Activated naive CD8-positive, alpha-beta T cell treated with anti-CD3 and anti-CD28 coated beads for 36 hours (primary cell): ENCODE results near the gene STX16. TPM values are rescaled to one million over a fixed set of nuclear protein-coding genes. Genes with fewer than 3 reads are reported as not detected.

Source experiments
- DNase-seq: peaks from one replicate; pipeline ENCODE4 v3.0.0; 2021
- H3K27ac Mint-ChIP-seq: one replicate; pipeline ENCODE4 v1.8.0; 2022; ENCODE audit warnings: mild to moderate bottlenecking, moderate library complexity, mixed read lengths
- H3K27me3 Mint-ChIP-seq: one replicate; pipeline ENCODE4 v1.8.0; 2022; ENCODE audit warnings: mild to moderate bottlenecking, mixed read lengths
- H3K36me3 Mint-ChIP-seq: one replicate; pipeline ENCODE4 v1.8.0; 2021; ENCODE audit warnings: mild to moderate bottlenecking, mixed read lengths
- H3K4me1 Mint-ChIP-seq: one replicate; pipeline ENCODE4 v1.8.0; 2021; ENCODE audit warnings: mixed read lengths
- H3K4me3 Mint-ChIP-seq: one replicate; pipeline ENCODE4 v1.8.0; 2022; ENCODE audit warnings: mild to moderate bottlenecking, moderate library complexity, mixed read lengths
- H3K9me3 Mint-ChIP-seq: one replicate; pipeline ENCODE4 v1.8.0; 2022; ENCODE audit warnings: mixed read lengths
- total RNA-seq, 2 experiments: library from RNA; stranded (reverse); gene quantifications; one replicate each; pipeline ENCODE4 v1.2.3, GENCODE V29; 2021

The STX16 gene
- total RNA-seq, 2 experiments from 2014 or later: 84.0 to 93.5 TPM

DNA sequence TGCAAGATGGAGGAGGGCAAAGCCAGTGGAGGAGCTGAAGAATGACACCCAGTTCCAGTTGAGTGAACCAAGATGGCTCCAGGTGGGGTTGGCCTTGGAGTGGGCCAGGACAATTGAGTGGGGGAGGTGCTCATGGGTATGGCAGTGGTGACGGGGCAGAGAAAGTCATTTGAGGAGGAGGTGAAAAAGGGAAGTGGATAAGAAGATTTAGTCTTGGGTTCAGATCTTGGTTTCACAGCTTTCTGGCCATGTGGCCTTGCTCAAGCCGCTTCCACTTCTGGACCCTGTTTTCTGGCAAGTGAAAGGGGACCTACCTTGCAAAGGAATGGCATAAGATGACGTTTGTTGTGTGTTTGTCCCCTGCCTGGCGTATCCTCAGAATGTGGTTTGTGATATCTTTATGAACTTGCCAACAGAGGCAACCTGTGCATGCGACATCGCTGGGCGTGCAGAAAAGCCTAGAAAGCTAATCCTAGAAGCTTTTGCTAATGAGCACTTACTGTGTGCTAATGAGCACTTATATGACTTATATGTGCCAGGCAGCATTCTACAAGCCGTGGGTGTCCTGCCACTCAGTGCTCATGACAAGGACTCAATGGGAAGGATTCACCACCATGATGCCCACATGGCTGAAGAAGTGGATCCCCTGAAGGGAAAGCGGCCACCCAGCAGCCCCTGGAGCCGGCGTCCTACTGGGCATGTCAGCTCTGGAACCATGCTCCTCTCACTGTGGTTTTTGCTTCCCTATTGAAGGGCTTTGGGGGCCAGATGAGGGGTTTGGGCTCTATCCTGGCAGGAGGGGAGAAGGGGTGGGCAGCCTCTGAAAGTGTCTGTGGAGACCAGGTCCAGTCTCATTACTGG lies 23.6 kb upstream of the STX16 start:
- no peaks in the 10 kb centered on the region for H3K9me3 Mint-ChIP-seq
- H3K4me3 Mint-ChIP-seq: no peak overlapping the region
- H3K27me3 Mint-ChIP-seq: no peaks in the 10 kb centered on the region
- no peaks in the 10 kb centered on the region for H3K36me3 Mint-ChIP-seq
- no peak for DNase-seq
- no peak overlapping the region for H3K27ac Mint-ChIP-seq
- H3K4me1 Mint-ChIP-seq: no peaks in the 10 kb centered on the region

DNA sequence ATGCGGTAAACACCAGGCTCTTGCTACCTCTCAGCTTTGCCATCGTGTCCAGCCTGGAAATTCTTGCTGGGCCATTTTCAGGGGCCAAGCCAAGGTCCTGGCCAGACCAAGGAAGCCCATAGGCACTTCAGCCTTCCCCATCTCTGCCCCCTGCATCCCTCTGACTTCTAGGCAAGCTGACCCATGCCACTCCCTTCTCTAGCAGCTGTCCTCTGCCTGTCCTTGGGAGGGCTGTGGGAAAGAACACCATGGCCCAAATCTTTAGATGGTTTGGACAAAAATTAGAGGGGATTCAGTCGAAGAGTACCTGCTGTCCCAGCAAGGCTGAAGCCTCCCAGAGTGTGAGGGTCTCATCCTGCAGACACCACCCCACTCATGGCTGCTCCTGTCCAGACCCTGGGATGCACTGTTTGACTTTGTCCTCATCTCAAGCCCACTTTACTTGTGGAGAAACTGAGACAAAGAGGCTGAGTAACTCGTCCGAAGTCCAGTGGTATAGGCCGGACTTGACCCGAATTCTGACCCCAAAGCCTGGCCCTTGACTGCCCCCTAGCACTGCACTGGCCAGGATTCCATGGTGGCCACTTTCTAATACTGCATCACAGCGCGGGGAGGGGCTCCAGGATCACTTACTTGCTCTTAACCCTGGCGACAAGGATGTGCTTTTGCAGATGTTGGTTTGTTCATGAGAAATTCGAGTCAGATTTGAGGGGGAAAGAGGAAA lies 22.4 kb upstream of the STX16 start:
- H3K27ac Mint-ChIP-seq: no peak overlapping the region
- H3K4me1 Mint-ChIP-seq: peaks cover 4% of the 10 kb centered on the region
- no peaks in the 10 kb centered on the region for H3K9me3 Mint-ChIP-seq
- no peaks in the 10 kb centered on the region for H3K36me3 Mint-ChIP-seq
- H3K27me3 Mint-ChIP-seq: no peaks in the 10 kb centered on the region
- H3K4me3 Mint-ChIP-seq: no peak overlapping the region
- DNase-seq: no peak

DNA sequence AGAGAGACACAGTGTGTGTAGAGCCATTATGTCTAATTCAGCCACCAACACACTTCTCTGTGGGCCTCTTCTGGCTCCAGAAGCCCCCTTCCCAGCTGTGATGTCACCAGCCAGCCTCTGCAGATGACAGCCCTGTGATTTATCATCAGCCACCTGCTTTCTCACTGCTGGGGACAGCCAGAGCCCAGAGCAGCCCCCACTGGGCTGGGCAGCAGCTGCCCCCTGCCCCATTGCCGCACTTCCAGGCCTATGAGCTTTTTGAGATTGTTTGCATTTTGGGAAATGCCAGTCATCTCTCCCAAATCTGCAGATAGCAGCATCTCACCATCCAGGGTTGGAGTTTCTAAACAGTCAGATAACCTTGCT lies 21.9 kb upstream of the STX16 start:
- Mint-ChIP-seq H3K9me3 (no peaks in the 10 kb centered on the region), H3K4me3 (no peak overlapping the region), H3K27ac (no peak overlapping the region), H3K36me3 (no peaks in the 10 kb centered on the region), H3K4me1 (peaks cover 8% of the 10 kb centered on the region), H3K27me3 (no peaks in the 10 kb centered on the region)
- DNase-seq: no peak

DNA sequence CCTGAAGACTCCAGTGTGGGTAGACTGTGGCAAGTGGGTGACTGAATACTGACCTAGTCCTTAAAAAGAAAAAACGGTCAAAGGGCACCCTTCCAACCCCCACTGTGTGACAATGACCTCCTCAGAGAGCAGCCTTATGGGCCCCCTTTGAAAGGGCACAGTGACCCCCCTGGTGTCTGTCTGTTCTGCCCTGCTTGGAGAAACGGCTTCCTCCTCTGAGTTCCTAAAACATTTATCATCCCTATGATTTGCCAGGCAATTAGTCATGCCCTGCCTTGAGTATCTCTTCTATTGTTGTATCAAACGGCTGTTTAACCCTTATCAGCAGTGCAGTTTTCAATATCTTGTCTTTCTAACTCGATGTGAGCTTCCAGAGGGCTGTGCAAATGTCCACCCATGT lies 21.0 kb upstream of the STX16 start:
- Mint-ChIP-seq H3K4me3 (no peak overlapping the region), H3K36me3 (no peaks in the 10 kb centered on the region), H3K9me3 (no peaks in the 10 kb centered on the region), H3K27me3 (no peaks in the 10 kb centered on the region), H3K27ac (no peak overlapping the region), H3K4me1 (peaks cover 16% of the 10 kb centered on the region)
- no peak for DNase-seq

DNA sequence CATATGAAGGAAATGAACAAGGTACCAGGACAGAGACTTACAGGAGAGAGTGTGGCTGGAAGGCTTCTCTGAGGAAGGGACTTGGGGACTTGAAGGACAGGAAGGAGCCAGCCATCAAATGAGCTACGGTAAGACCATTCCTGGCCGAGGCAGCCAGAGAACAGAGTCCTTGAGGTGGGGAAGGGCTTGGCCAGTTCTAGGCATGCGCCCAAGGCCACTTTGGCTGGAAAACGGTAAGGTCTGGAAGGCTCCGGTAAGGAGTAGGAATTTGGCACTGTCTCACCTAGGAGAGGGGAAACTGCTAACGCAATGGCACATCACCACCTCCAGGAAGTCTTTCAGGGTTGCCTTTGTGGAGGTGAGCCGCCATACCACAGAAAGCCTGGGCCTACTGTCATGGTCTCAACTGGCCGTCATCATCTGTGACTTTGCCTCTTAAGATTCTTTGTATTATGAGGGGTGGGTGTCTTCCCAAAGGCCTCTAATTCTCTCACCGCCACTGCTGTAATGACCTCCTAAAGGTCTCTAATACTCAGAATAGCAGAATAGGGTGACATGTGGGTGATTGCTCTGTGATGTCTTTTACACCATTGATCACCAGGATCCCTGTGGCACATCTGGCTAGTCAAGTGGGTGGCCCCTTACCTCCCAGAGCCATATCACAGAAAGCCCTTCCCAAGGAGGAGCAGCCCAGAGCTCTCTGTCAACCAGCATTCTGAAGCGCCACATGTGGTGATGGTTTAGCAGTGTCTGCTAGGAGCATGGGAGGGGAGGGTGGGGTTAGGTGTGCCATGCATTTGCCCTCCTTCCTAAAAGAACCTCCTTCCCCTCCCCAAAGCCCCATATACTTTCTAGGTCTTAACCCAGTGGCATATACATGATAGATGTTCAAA lies 17.7 kb upstream of the STX16 start:
- Mint-ChIP-seq H3K4me3 (no peak overlapping the region), H3K9me3 (no peaks in the 10 kb centered on the region), H3K27ac (peak overlapping the region; percentile 94), H3K36me3 (no peaks in the 10 kb centered on the region), H3K27me3 (no peaks in the 10 kb centered on the region), H3K4me1 (peaks cover 25% of the 10 kb centered on the region)
- no peak for DNase-seq

DNA sequence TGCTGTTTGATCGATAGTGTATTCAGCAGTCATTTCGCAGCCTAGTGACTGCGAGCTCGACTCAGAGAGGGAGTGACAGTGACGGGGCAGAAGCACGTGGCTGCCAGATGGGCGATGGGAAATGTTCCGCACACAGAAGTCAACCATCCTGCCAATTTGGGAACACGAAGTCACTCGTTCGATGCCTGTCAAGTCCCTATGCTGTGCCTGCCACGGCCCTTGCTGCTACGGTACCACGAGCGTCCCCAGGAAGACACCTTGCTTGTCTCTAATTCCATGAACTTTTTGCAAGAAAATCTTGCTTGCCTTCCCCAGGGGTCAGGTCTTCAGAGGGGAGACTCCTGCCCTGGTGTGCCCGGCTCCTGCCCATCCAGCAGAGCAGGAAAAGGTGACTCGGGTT lies 17.0 kb upstream of the STX16 start:
- Mint-ChIP-seq H3K4me3 (peak overlapping the region; percentile 14), H3K27ac (peak overlapping the region; percentile 94), H3K9me3 (no peaks in the 10 kb centered on the region), H3K36me3 (no peaks in the 10 kb centered on the region), H3K27me3 (no peaks in the 10 kb centered on the region), H3K4me1 (peaks cover 25% of the 10 kb centered on the region)
- no peak for DNase-seq

DNA sequence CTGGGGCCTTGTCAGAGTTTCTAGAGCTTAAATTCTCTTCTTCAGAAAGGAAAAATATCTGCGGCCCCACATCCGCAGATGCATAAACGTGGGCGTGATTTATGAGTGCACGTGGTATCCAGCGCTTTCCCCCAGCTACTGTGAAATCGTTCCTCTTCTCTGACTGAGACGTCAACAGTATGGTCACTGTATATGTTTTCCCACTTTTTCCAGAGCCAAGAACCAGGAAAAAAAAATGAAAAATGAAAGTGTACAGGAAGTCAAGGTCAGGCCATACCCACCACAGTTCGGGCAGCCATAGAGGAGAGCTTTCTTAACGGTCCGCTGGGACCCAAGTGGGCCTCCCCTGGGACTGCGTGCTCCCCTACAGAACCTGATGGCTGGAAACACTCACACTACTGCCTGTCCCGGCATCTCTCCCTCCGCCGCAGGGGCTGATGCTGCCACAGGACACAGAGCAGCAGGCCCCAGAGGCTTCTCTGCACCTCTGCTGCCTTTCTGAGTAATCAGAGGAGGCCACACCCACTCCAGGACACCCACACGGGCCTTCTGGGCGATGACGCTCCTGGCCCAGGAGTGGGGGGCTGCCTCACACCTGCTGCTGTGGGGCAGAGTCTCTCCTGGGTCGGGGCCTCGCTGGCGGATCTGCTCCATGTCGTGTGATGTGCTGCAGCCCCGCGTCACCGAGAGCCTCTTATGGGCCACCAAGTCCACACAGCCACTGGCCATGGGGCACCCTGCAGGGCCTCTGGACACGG lies 16.4 kb upstream of the STX16 start:
- DNase-seq: peak; percentile 74
- Mint-ChIP-seq H3K36me3 (no peaks in the 10 kb centered on the region), H3K27ac (peak overlapping the region; percentile 94), H3K27me3 (peaks cover 6% of the 10 kb centered on the region), H3K4me3 (peak overlapping the region; percentile 59), H3K9me3 (no peaks in the 10 kb centered on the region), H3K4me1 (peaks cover 25% of the 10 kb centered on the region)

DNA sequence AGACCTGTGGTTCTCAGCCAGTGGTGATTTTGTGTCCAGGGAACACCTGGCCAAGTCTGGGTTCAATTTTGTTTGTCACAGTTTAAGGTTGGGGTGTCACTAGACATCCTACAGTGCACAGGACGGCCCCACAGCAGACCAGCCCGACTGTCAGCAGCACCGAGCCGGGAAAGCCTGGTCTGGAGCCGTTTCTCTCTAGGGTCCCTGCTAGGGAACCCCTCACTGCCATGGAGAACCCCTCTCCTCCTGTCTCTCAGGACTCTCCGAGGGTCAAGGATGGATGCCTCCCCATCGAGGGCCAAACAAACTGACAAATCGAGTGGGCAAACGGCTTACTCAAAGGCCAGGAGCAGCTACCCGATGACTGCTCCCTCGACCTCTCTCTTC lies 15.8 kb upstream of the STX16 start:
- Mint-ChIP-seq H3K27ac (peak overlapping the region; percentile 94), H3K36me3 (no peaks in the 10 kb centered on the region), H3K4me3 (no peak overlapping the region), H3K9me3 (no peaks in the 10 kb centered on the region), H3K4me1 (peaks cover 25% of the 10 kb centered on the region), H3K27me3 (peaks cover 7% of the 10 kb centered on the region)
- no peak for DNase-seq

DNA sequence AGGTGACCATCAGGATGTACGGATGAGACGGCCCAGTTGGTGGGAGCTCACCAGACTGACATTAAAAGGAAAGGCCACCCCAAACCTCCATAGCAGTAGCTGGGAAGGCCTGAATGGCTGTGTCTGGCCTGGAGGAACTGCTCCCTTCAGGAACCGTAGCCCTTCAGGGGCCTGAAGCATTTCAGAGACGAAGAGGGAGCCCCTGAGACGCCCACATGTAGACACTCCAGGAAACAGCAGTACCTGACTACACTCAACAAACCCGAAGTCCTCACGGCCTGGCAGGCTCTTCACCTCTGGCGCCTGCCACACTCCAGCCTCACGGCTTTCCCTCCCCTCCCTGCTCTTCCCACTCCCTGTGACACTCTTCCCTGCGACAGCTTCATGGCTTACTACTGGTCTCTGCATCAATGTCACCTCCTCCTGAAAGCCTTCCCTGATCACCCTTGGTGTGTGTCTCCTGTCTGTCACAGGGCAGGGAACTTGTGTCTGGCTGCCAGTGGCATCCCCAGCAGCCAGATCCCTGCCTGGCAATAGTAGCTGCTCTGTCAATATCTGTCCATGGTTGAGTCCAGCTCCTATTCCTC lies 14.6 kb upstream of the STX16 start:
- Mint-ChIP-seq H3K9me3 (no peaks in the 10 kb centered on the region), H3K36me3 (no peaks in the 10 kb centered on the region), H3K4me3 (no peak overlapping the region), H3K4me1 (peaks cover 25% of the 10 kb centered on the region), H3K27me3 (peaks cover 7% of the 10 kb centered on the region), H3K27ac (no peak overlapping the region)
- DNase-seq: no peak

DNA sequence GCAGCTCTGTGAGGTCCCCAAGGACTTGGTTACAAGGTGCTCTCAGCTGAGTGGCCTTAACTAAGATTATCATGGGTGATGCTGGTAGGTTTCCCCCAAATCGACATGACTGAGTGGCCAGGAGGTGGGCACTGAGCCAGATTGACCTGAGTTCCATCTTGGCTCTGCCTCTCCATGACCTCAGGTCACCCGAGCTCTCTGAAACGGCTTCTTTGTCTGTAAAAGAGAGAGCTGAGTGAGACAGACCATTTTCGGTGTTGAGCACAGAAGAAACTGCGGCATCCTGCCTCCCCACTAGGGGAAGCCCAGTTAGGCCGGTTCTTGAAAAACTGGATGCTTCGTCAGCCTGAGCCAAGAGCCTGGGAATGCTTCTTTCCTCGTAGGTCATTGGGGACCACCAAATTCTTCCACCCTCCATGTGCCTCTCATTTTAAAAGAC lies 14.1 kb upstream of the STX16 start:
- Mint-ChIP-seq H3K9me3 (no peaks in the 10 kb centered on the region), H3K36me3 (no peaks in the 10 kb centered on the region), H3K4me3 (no peak overlapping the region), H3K27me3 (peaks cover 7% of the 10 kb centered on the region), H3K4me1 (peaks cover 25% of the 10 kb centered on the region), H3K27ac (no peak overlapping the region)
- no peak for DNase-seq

DNA sequence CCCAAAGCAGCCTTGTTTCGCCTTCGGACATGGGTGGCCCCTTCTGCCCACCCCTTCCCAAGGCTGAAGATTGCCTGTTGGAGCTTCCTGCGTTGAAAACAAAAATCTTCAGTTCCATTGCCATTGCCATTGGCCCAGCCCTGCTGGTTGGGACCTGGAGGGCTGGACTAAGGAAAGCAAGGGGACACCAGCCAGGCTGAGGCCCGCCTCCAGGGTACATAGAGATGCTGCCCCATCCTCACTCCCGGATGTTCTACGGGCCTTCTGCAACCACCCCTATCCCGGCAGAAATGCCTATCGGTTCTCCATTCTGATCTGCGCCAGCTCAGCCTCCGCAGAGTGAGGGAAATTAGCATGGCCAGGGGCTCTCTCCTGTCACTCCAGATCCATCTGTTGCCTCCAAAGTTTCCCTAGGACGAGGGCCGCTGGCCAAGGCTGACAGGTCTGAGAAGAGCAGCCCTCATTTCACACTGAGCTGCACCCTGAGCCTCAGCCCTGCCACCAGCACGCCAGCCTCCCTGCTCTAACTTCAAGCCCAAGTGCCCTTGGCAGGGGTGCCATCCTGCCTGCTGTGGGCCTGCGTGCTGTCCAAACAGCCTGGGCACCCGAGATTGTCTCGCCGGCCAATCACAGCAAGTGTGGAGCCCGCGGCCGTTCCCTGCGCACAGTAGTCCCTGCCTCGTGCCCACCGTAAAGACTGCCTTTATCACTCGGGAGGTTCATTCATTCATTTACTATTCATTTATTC lies 13.4 kb upstream of the STX16 start:
- H3K4me3 Mint-ChIP-seq: no peak overlapping the region
- H3K4me1 Mint-ChIP-seq: peaks cover 25% of the 10 kb centered on the region
- no peaks in the 10 kb centered on the region for H3K36me3 Mint-ChIP-seq
- no peak for DNase-seq
- H3K27me3 Mint-ChIP-seq: peaks cover 7% of the 10 kb centered on the region
- no peaks in the 10 kb centered on the region for H3K9me3 Mint-ChIP-seq
- H3K27ac Mint-ChIP-seq: no peak overlapping the region

DNA sequence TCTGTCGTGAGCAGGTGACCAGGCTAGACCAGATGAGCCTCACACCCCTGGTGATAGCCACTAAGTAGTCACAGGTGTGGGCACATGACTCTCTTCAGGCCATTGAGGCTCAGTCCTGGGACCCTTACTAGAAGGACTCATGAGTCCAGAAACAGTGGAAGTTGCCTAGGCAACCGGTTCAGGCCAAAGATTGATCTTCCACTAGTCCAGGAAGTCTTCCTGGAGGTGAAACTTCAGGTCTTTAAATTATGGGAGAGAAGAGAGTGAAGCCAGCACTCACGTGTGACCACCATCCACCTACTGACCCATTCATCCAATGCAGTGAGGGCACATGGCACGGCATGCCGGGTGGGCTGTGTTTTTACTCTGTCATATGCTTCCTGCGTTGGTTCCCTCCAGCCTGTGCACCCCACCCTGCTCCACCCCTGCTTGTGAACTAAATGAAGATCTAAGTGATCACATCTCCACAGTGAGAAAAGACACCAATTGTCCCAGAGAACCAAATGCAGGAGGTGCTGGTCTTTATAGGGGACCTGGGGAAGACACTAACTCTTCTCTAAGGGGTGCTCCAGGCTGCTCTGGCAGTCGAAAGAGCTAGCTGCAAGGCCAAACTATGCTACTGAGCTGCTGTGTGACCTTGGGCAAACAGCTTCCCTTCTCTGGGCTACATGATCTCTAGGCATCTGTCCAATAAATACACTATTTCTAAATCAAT lies 12.5 kb upstream of the STX16 start:
- Mint-ChIP-seq H3K9me3 (no peaks in the 10 kb centered on the region), H3K4me1 (peaks cover 20% of the 10 kb centered on the region), H3K36me3 (no peaks in the 10 kb centered on the region), H3K27ac (no peak overlapping the region), H3K27me3 (peaks cover 7% of the 10 kb centered on the region), H3K4me3 (no peak overlapping the region)
- no peak for DNase-seq
